ENCODE results near the gene HNRNPUL1. TPM values are rescaled to one million over a fixed set of nuclear protein-coding genes. Genes with fewer than 3 reads are reported as not detected.

The HNRNPUL1 gene
- polyA plus RNA-seq, 1 donor (not counting 4 experiments of a cell fraction or from before 2014, with no cell fraction given), result 48.3 TPM

DNA sequence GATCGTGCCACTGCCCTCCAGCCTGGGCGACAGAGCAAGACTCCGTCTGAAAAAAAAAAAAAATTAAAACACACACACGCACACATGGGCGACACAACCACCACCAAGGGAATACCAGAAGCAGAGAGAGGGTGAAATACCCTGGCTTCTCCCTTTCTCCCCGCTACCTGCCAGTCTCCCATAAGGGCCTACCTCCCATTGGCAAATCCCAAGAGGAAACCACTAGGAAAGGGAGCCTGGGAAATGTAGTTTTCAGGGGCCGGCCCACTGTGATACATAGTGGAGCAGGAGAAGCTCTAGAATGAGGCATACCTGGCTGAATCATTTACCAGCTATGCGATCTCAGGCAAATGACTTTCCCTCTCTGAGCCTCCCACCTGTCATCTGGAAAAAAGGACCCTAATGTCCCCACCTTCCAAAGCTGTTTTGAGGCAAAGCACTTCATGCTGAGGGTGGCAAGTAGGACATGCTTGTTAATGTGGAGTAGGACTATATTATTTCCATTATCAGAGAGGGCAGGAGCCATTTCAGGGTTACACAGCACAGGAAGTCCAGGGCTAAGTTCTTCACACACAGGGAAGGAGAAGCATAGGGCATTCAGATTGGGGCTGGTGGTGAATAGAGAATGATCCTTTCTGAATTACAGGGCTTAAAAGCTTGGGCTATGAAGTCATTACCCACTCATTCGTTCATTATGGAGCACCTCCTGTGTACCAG lies 14.3 kb upstream of the HNRNPUL1 start:
- H3K79me2 ChIP-seq (ENCODE audit: control insufficient read depth, insufficient read depth, low read length), result no peaks in the 10 kb centered on the region
- no peaks in the 10 kb centered on the region for H3K27me3 ChIP-seq (ENCODE audit: control insufficient read depth, extremely low read depth, insufficient read depth, low read length)
- peaks cover 25 to 45% of the 10 kb centered on the region in 2 experiments for H3K36me3 ChIP-seq (ENCODE audit: control insufficient read depth in 2 of 2, extremely low read depth in 1 of 2, insufficient read depth in 2 of 2, low read length in 2 of 2)
- no peak overlapping the region for H3K4me3 ChIP-seq (ENCODE audit: control insufficient read depth in 2 of 3, extremely low read depth in 1 of 3, insufficient read depth in 2 of 3, low read depth in 1 of 3, low read length in 3 of 3)
- no peak overlapping the region for H3K27ac ChIP-seq (ENCODE audit: control insufficient read depth, insufficient read depth, low read length)
- no peak for FAIRE-seq
- H3K4me2 ChIP-seq (ENCODE audit: control insufficient read depth, extremely low read depth, insufficient read depth, low read depth, low read length), result no peak overlapping the region
- H4K20me1 ChIP-seq (ENCODE audit: control insufficient read depth, extremely low read depth, insufficient read depth, low read length), result no peaks in the 10 kb centered on the region
- no peaks in the 10 kb centered on the region for H3K4me1 ChIP-seq (ENCODE audit: control insufficient read depth, extremely low read depth, insufficient read depth, low read length)
- no peaks in the 10 kb centered on the region for H3K9me1 ChIP-seq (ENCODE audit: control insufficient read depth, extremely low read depth, insufficient read depth, low read length)
- dilution Hi-C loops (cut with MboI; ENCODE audit: extremely low pct_ligation_motif_present, low sequenced_read_pairs), result no loop called here
- DNase-seq (ENCODE audit: low read depth, low spot score), result no peak
- no peaks in the 10 kb centered on the region for H3K9me3 ChIP-seq (ENCODE audit: control insufficient read depth, low read depth, low read length)
- no peak overlapping the region for H2AFZ ChIP-seq (ENCODE audit: control insufficient read depth, low read length)
- no peak for TF ChIP-seq EZH2 (IDR thresholded peaks at IDR 0.05; ENCODE audit: low read length)
- TF ChIP-seq, protein P1, sequence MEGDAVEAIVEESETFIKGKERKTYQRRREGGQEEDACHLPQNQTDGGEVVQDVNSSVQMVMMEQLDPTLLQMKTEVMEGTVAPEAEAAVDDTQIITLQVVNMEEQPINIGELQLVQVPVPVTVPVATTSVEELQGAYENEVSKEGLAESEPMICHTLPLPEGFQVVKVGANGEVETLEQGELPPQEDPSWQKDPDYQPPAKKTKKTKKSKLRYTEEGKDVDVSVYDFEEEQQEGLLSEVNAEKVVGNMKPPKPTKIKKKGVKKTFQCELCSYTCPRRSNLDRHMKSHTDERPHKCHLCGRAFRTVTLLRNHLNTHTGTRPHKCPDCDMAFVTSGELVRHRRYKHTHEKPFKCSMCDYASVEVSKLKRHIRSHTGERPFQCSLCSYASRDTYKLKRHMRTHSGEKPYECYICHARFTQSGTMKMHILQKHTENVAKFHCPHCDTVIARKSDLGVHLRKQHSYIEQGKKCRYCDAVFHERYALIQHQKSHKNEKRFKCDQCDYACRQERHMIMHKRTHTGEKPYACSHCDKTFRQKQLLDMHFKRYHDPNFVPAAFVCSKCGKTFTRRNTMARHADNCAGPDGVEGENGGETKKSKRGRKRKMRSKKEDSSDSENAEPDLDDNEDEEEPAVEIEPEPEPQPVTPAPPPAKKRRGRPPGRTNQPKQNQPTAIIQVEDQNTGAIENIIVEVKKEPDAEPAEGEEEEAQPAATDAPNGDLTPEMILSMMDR (optimal IDR thresholded peaks at IDR 0.05 in 1 of 3, IDR thresholded peaks at IDR 0.05 in 1 of 3, conservative IDR thresholded peaks at IDR 0.05 in 1 of 3; ENCODE audit: extremely low read depth in 1 of 3, insufficient read depth in 2 of 3, low read length in 3 of 3), result no peak
- H3K9ac ChIP-seq (ENCODE audit: control insufficient read depth, extremely low read depth, insufficient read depth, low read length), result no peak overlapping the region

DNA sequence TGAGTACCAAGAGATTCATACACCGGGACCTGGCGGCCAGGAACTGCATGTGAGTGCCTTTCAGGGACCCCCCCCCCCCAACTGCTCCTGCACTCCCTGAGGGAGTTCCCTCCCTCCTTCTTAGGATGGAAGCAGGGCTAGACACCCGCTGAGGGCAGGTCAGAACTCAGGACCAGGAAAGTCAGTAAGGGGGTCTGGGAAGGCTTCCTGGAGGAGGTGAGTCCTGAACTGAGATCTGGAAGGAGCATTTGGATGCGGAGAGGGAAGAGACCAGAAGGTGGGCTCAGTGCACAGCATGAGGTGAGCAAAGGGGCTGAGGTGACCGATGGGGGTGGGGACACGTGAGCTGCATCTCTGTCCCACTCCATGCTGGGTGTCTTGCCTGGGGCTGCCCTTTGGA lies 10.5 kb upstream of the HNRNPUL1 start:
- Histone ChIP-seq H3K4me1 (ENCODE audit: control insufficient read depth, extremely low read depth, insufficient read depth, low read length) (no peaks in the 10 kb centered on the region), H4K20me1 (ENCODE audit: control insufficient read depth, extremely low read depth, insufficient read depth, low read length) (peaks cover 5% of the 10 kb centered on the region), H3K9me3 (ENCODE audit: control insufficient read depth, low read depth, low read length) (no peaks in the 10 kb centered on the region), H3K27ac (ENCODE audit: control insufficient read depth, insufficient read depth, low read length) (no peak overlapping the region), H3K79me2 (ENCODE audit: control insufficient read depth, insufficient read depth, low read length) (no peaks in the 10 kb centered on the region), H3K4me3 (ENCODE audit: control insufficient read depth in 2 of 3, extremely low read depth in 1 of 3, insufficient read depth in 2 of 3, low read depth in 1 of 3, low read length in 3 of 3) (no peak overlapping the region), H3K36me3 (ENCODE audit: control insufficient read depth in 2 of 2, extremely low read depth in 1 of 2, insufficient read depth in 2 of 2, low read length in 2 of 2) (peaks cover 25 to 56% of the 10 kb centered on the region in 2 experiments), H3K9me1 (ENCODE audit: control insufficient read depth, extremely low read depth, insufficient read depth, low read length) (no peaks in the 10 kb centered on the region), H2AFZ (ENCODE audit: control insufficient read depth, low read length) (no peak overlapping the region), H3K4me2 (ENCODE audit: control insufficient read depth, extremely low read depth, insufficient read depth, low read depth, low read length) (no peak overlapping the region), H3K27me3 (ENCODE audit: control insufficient read depth, extremely low read depth, insufficient read depth, low read length) (no peaks in the 10 kb centered on the region), H3K9ac (ENCODE audit: control insufficient read depth, extremely low read depth, insufficient read depth, low read length) (no peak overlapping the region)
- dilution Hi-C loops (cut with MboI; ENCODE audit: extremely low pct_ligation_motif_present, low sequenced_read_pairs), result no loop called here
- DNase-seq (ENCODE audit: low read depth, low spot score), result no peak
- no peak for FAIRE-seq
- TF ChIP-seq EZH2 (IDR thresholded peaks at IDR 0.05; ENCODE audit: low read length), result no peak
- TF ChIP-seq, protein P1 (optimal IDR thresholded peaks at IDR 0.05 in 1 of 3, IDR thresholded peaks at IDR 0.05 in 1 of 3, conservative IDR thresholded peaks at IDR 0.05 in 1 of 3; ENCODE audit: extremely low read depth in 1 of 3, insufficient read depth in 2 of 3, low read length in 3 of 3), result no peak
